ENCODE data around the gene ZNF214.
"Not testable (repeated sequence)": the region's sequence is repeated elsewhere in the genome, so short reads cannot be mapped to it uniquely, and the experiment has no call there.

The ZNF214 gene

GRCh38 chr11:6986487-6986886 is 33.7 kb downstream of the ZNF214 start:
- no peaks in the 10 kb centered on the region for H3K27me3 ChIP-seq (ENCODE audit: control insufficient read depth, insufficient read depth, low read length)
- H3K4me3 ChIP-seq (ENCODE audit: low read depth, low read length) = no peak overlapping the region
- no peak overlapping the region for H3K27ac ChIP-seq (ENCODE audit: low read depth, low read length)
- H3K36me3 ChIP-seq (ENCODE audit: control insufficient read depth, insufficient read depth, low read length) = no peaks in the 10 kb centered on the region
- no peaks in the 10 kb centered on the region for H3K4me1 ChIP-seq (ENCODE audit: control insufficient read depth, insufficient read depth, low read length)
- H3K9ac ChIP-seq (ENCODE audit: low read length) = no peak overlapping the region
- no peaks in the 10 kb centered on the region for H3K9me3 ChIP-seq (ENCODE audit: control insufficient read depth, insufficient read depth, low read depth, low read length)

- H3K9me3 ChIP-seq (ENCODE audit: control insufficient read depth, insufficient read depth, low read depth, low read length) = no peaks in the 10 kb centered on the region
- no peak overlapping the region for H3K4me3 ChIP-seq (ENCODE audit: low read depth, low read length)
- H3K36me3 ChIP-seq (ENCODE audit: control insufficient read depth, insufficient read depth, low read length) = no peaks in the 10 kb centered on the region
- no peak overlapping the region for H3K27ac ChIP-seq (ENCODE audit: low read depth, low read length)
- H3K4me1 ChIP-seq (ENCODE audit: control insufficient read depth, insufficient read depth, low read length) = no peaks in the 10 kb centered on the region
- no peaks in the 10 kb centered on the region for H3K27me3 ChIP-seq (ENCODE audit: control insufficient read depth, insufficient read depth, low read length)
- no peak overlapping the region for H3K9ac ChIP-seq (ENCODE audit: low read length)
Observed at GRCh38 chr11:6979365-6979764, 40.8 kb downstream of the ZNF214 start.

- not testable (repeated sequence) for H3K9ac ChIP-seq (ENCODE audit: low read length)
Observed at GRCh38 chr11:6969854-6970253, 50.3 kb downstream of the ZNF214 start.

GRCh38 chr11:6968816-6969215 is 51.3 kb downstream of the ZNF214 start:
- Histone ChIP-seq H3K9me3 (ENCODE audit: control insufficient read depth, insufficient read depth, low read depth, low read length) (no peaks in the 10 kb centered on the region), H3K4me1 (ENCODE audit: control insufficient read depth, insufficient read depth, low read length) (no peaks in the 10 kb centered on the region), H3K27ac (ENCODE audit: low read depth, low read length) (no peak overlapping the region), H3K36me3 (ENCODE audit: control insufficient read depth, insufficient read depth, low read length) (no peaks in the 10 kb centered on the region), H3K4me3 (ENCODE audit: low read depth, low read length) (no peak overlapping the region), H3K27me3 (ENCODE audit: control insufficient read depth, insufficient read depth, low read length) (no peaks in the 10 kb centered on the region), H3K9ac (ENCODE audit: low read length) (no peak overlapping the region)

More at GRCh38 chr11:6969854-6970253, 50.3 kb downstream of the ZNF214 start:
- H3K27me3 ChIP-seq (ENCODE audit: control insufficient read depth, insufficient read depth, low read length); H3K9me3 ChIP-seq (ENCODE audit: control insufficient read depth, insufficient read depth, low read depth, low read length); H3K27ac ChIP-seq (ENCODE audit: low read depth, low read length); H3K36me3 ChIP-seq (ENCODE audit: control insufficient read depth, insufficient read depth, low read length); H3K4me1 ChIP-seq (ENCODE audit: control insufficient read depth, insufficient read depth, low read length); H3K4me3 ChIP-seq (ENCODE audit: low read depth, low read length): not testable (repeated sequence)

GRCh38 chr11:6962673-6963072 is 57.5 kb downstream of the ZNF214 start:
- no peaks in the 10 kb centered on the region for H3K9me3 ChIP-seq (ENCODE audit: control insufficient read depth, insufficient read depth, low read depth, low read length)
- H3K9ac ChIP-seq (ENCODE audit: low read length) = no peak overlapping the region
- H3K27me3 ChIP-seq (ENCODE audit: control insufficient read depth, insufficient read depth, low read length) = no peaks in the 10 kb centered on the region
- H3K4me1 ChIP-seq (ENCODE audit: control insufficient read depth, insufficient read depth, low read length) = no peaks in the 10 kb centered on the region
- no peaks in the 10 kb centered on the region for H3K36me3 ChIP-seq (ENCODE audit: control insufficient read depth, insufficient read depth, low read length)
- no peak overlapping the region for H3K27ac ChIP-seq (ENCODE audit: low read depth, low read length)
- H3K4me3 ChIP-seq (ENCODE audit: low read depth, low read length) = no peak overlapping the region

GRCh38 chr11:6962141-6962540 is 58.0 kb downstream of the ZNF214 start:
- H3K9ac ChIP-seq (ENCODE audit: low read length) = no peak overlapping the region

GRCh38 chr11:6954248-6954647 is 65.9 kb downstream of the ZNF214 start:
- H3K9ac ChIP-seq (ENCODE audit: low read length); H3K27me3 ChIP-seq (ENCODE audit: control insufficient read depth, insufficient read depth, low read length); H3K4me3 ChIP-seq (ENCODE audit: low read depth, low read length); H3K4me1 ChIP-seq (ENCODE audit: control insufficient read depth, insufficient read depth, low read length); H3K27ac ChIP-seq (ENCODE audit: low read depth, low read length): not testable (repeated sequence)
- Histone ChIP-seq H3K9me3 (ENCODE audit: control insufficient read depth, insufficient read depth, low read depth, low read length) (peaks cover 14% of the 10 kb centered on the region), H3K36me3 (ENCODE audit: control insufficient read depth, insufficient read depth, low read length) (peaks cover 19% of the 10 kb centered on the region)

More at GRCh38 chr11:6962141-6962540, 58.0 kb downstream of the ZNF214 start:
- Histone ChIP-seq H3K27me3 (ENCODE audit: control insufficient read depth, insufficient read depth, low read length) (no peaks in the 10 kb centered on the region), H3K4me1 (ENCODE audit: control insufficient read depth, insufficient read depth, low read length) (no peaks in the 10 kb centered on the region), H3K9me3 (ENCODE audit: control insufficient read depth, insufficient read depth, low read depth, low read length) (no peaks in the 10 kb centered on the region), H3K27ac (ENCODE audit: low read depth, low read length) (no peak overlapping the region), H3K36me3 (ENCODE audit: control insufficient read depth, insufficient read depth, low read length) (no peaks in the 10 kb centered on the region), H3K4me3 (ENCODE audit: low read depth, low read length) (no peak overlapping the region)
